Neutrophil (primary cell): Measurements from ENCODE around the gene RNF41.
"Not testable (repeated sequence)": the region's sequence is repeated elsewhere in the genome, so short reads cannot be mapped to it uniquely, and the experiment has no call there.

Experiments
- H3K27ac ChIP-seq: fragments of 200-600 bp; sonication (generic); 2 replicates; pipeline ENCODE4 v1.5.1; 2016; ENCODE audit warnings: mild to moderate bottlenecking, moderate library complexity
- H3K27me3 ChIP-seq: fragments of 200-600 bp; sonication (generic); 2 replicates; pipeline ENCODE4 v1.6.0; 2016; ENCODE audit warnings: mild to moderate bottlenecking
- H3K36me3 ChIP-seq: fragments of 200-600 bp; sonication (generic); 2 replicates; pipeline ENCODE4 v1.5.1; 2017
- H3K4me1 ChIP-seq, 2 experiments: fragments of 200-600 bp in 1 of 2; sonication (generic) in 1 of 2; 1 replicate in 1 of 2; 2 replicates in 1 of 2; pipeline versions ENCODE4 v1.5.1 to v1.6.1; 2013 to 2016; ENCODE audit warnings: low read depth in 1 of 2, low read length in 1 of 2, mild to moderate bottlenecking in 1 of 2, moderate library complexity in 1 of 2; ENCODE audit not compliant: control insufficient read depth in 1 of 2, insufficient read depth in 1 of 2
- H3K4me3 ChIP-seq, 2 experiments: fragments of 200-600 bp in 1 of 2; sonication (generic) in 1 of 2; 1 replicate in 1 of 2; 2 replicates in 1 of 2; pipeline ENCODE4 v1.5.1; 2013 to 2016; ENCODE audit warnings: low read depth in 1 of 2, low read length in 1 of 2, mild to moderate bottlenecking in 1 of 2, moderate library complexity in 1 of 2
- H3K9me3 ChIP-seq: fragments of 200-600 bp; sonication (generic); 2 replicates; pipeline ENCODE4 v1.5.1; 2016
- CTCF ChIP-seq: fragments of 200-600 bp; sonication (generic); IDR thresholded peaks from 2 replicates; pipeline ENCODE4 v1.5.1; 2016; ENCODE audit warnings: antibody characterized with exemption

The RNF41 gene

GRCh38 chr12:56157201-56158028 is 64.3 kb downstream of the RNF41 start:
- TF ChIP-seq CTCF, result peak; percentile 63
- H3K4me1 ChIP-seq, result peaks cover 51 to 60% of the 10 kb centered on the region in 2 experiments
- peak overlapping the region; percentile 67 to 99 for H3K4me3 ChIP-seq
- peaks cover 29% of the 10 kb centered on the region for H3K36me3 ChIP-seq
- H3K9me3 ChIP-seq, result no peaks in the 10 kb centered on the region
- H3K27me3 ChIP-seq, result no peaks in the 10 kb centered on the region
- peak overlapping the region; percentile 96 for H3K27ac ChIP-seq

- H3K27ac ChIP-seq, result peak overlapping the region; percentile 96
- peaks cover 21% of the 10 kb centered on the region for H3K36me3 ChIP-seq
- H3K9me3 ChIP-seq, H3K27me3 ChIP-seq: not testable (repeated sequence)
- peak overlapping the region; percentile 67 to 99 for H3K4me3 ChIP-seq
- H3K4me1 ChIP-seq, result peaks cover 56 to 61% of the 10 kb centered on the region in 2 experiments
These were observed 65.1 kb downstream of the RNF41 start for GRCh38 chr12:56156464-56157200.

- Histone ChIP-seq H3K36me3 (peaks cover 8% of the 10 kb centered on the region), H3K9me3 (no peaks in the 10 kb centered on the region), H3K4me3 (no peak overlapping the region), H3K27me3 (no peaks in the 10 kb centered on the region), H3K27ac (no peak overlapping the region), H3K4me1 (peaks cover 54 to 61% of the 10 kb centered on the region in 2 experiments)
- TF ChIP-seq CTCF, result no peak
These were observed 66.4 kb downstream of the RNF41 start for GRCh38 chr12:56155256-56155845.

DNA sequence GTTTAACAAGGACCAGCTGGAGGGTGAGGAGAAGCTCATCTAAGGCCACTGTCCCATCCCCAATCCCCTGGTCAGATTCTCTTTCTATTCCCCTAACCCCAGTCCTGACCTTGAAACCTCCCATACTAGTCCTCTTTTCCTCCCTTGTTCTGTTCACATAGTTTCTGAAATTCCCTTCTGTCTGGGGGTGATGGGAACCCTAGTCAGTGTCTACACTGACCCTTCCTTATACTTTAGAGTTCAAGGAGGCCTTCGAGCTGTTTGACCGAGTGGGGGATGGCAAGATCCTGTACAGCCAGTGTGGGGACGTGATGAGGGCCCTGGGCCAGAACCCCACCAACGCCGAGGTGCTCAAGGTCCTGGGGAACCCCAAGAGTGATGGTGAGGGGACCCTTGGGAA is 66.9 kb downstream of the RNF41 start:
- peaks cover 3% of the 10 kb centered on the region for H3K36me3 ChIP-seq
- H3K4me1 ChIP-seq, result peaks cover 52 to 60% of the 10 kb centered on the region in 2 experiments
- H3K27ac ChIP-seq, result no peak overlapping the region
- H3K27me3 ChIP-seq, result no peaks in the 10 kb centered on the region
- H3K4me3 ChIP-seq, result no peak overlapping the region
- TF ChIP-seq CTCF, result no peak
- H3K9me3 ChIP-seq, result no peaks in the 10 kb centered on the region

GRCh38 chr12:56154246-56154771 is 67.4 kb downstream of the RNF41 start:
- TF ChIP-seq CTCF, result no peak
- Histone ChIP-seq H3K36me3 (no peaks in the 10 kb centered on the region), H3K27me3 (no peaks in the 10 kb centered on the region), H3K9me3 (no peaks in the 10 kb centered on the region), H3K4me1 (peaks cover 47 to 54% of the 10 kb centered on the region in 2 experiments), H3K4me3 (no peak overlapping the region), H3K27ac (no peak overlapping the region)
